Activated naive CD4-positive, alpha-beta T cell treated with anti-CD3 and anti-CD28 coated beads, Interleukin-2, amount 10 ng/mL, durations not matched to agents 7 days and 5 days (primary cell): ENCODE data around the gene SCGB1D4.

Experiments used
- CTCF ChIA-PET: fragments of 350-600 bp; sonication (Branson Sonifier 250); formaldehyde crosslinking; loops from one replicate; lab custom pipeline; 2021; ENCODE audit warnings: antibody characterized with exemption; lab: Charles Lee
- DNase-seq: peaks from one replicate; pipeline ENCODE4 v3.0.0-alpha.2; 2020
- H3K27ac Mint-ChIP-seq: one replicate; pipeline ENCODE4 v1.8.0; 2021; ENCODE audit warnings: mild to moderate bottlenecking, moderate library complexity, mixed read lengths
- H3K27me3 Mint-ChIP-seq: one replicate; pipeline ENCODE4 v1.8.0; 2021; ENCODE audit warnings: mild to moderate bottlenecking, mixed read lengths
- H3K36me3 Mint-ChIP-seq: one replicate; pipeline ENCODE4 v1.8.0; 2021; ENCODE audit warnings: mixed read lengths
- H3K4me1 Mint-ChIP-seq: one replicate; pipeline ENCODE4 v1.8.0; 2021; ENCODE audit warnings: mixed read lengths
- H3K4me3 Mint-ChIP-seq: one replicate; pipeline ENCODE4 v1.8.0; 2021; ENCODE audit warnings: mild to moderate bottlenecking, moderate library complexity, mixed read lengths
- H3K9me3 Mint-ChIP-seq: one replicate; pipeline ENCODE4 v1.8.0; 2021; ENCODE audit warnings: mixed read lengths

The SCGB1D4 gene

DNA sequence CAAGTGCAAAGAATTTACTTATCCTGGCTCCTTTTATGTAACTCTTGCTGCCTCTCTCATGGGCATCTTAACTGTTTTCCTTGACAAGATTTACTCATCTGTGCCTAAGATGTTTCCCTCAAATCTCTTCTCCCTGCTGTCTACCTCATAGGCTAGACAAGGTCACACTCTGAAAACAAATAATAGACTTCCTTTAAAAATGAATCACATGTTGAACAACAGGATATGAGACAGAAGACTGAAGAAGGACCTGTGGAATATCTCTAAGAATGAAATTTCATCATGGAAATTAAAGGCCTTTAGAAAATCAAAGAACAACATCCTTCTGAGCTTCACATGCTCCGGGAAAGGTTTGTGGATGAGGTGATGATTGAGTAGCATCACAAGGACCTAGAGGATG, 34.9 kb downstream of the SCGB1D4 start:
- no peaks in the 10 kb centered on the region for H3K9me3 Mint-ChIP-seq
- no peaks in the 10 kb centered on the region for H3K36me3 Mint-ChIP-seq
- H3K4me3 Mint-ChIP-seq = no peak overlapping the region
- CTCF ChIA-PET = interaction anchor here (1.3 kb wide), 1 partner anchor 47 kb away, joined by 4 read pairs; no protein-coding TSS in a partner anchor
- peaks cover 24% of the 10 kb centered on the region for H3K27me3 Mint-ChIP-seq
- no peak overlapping the region for H3K27ac Mint-ChIP-seq
- H3K4me1 Mint-ChIP-seq = no peaks in the 10 kb centered on the region
- no peak for DNase-seq

DNA sequence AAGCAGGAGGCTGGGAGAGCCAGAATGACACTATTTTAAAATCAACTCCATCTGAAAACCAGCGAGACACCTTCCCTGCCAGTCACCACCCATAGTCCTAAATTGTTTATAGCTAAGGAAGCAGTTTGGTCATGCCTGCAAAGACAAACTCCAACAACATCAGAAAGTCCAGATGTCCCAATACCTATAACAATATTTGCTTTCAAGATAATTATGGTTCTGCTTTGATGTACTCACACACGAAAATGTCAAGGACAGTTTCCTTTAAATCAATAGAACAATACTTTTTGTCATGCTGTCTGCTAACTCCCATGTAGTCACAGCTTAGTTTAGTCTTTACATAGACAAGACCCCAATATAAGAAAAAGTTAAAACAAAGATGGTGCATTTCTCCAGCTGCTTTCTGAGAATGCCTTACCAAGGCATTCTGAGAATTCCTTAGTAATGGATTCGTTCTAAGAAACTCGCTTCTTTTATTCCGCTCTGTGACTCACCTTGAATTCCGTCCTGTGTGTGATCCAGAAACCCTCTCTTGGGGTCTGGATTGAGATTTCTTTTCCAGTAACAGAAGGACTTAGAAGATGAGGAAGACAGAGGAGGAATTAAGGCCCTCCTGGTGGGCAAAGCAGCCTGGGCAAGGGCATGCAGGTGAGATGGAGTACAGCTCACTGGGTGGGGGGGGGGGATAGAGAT, 38.5 kb downstream of the SCGB1D4 start:
- Mint-ChIP-seq H3K27me3 (peaks cover 25% of the 10 kb centered on the region), H3K27ac (no peak overlapping the region), H3K36me3 (no peaks in the 10 kb centered on the region), H3K4me1 (no peaks in the 10 kb centered on the region), H3K4me3 (no peak overlapping the region), H3K9me3 (no peaks in the 10 kb centered on the region)
- no peak for DNase-seq
- CTCF ChIA-PET = interaction anchor here (1.0 kb wide), 1 partner anchor 18 kb away, joined by 3 read pairs; the partner anchor contains the start of gene SCGB1D2

DNA sequence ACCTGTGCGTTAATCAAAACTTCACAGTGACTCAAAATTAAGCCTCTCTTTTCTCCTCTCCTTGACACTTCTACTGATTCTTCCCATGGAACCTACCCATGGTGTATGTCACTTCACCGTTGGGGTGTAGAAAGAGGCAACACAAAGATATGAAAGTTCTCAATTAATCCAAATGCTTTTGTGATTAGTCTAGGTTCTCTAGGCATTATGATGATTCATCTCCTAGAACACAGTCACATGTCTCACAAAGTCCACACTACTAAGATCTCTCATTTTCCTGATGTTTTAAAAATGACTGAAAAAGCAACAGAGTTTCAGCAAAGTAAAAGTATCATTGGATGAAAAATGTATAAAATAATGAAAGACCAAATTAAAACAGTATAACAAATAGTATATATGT, 42.6 kb downstream of the SCGB1D4 start:
- CTCF ChIA-PET = no interaction called here

DNA sequence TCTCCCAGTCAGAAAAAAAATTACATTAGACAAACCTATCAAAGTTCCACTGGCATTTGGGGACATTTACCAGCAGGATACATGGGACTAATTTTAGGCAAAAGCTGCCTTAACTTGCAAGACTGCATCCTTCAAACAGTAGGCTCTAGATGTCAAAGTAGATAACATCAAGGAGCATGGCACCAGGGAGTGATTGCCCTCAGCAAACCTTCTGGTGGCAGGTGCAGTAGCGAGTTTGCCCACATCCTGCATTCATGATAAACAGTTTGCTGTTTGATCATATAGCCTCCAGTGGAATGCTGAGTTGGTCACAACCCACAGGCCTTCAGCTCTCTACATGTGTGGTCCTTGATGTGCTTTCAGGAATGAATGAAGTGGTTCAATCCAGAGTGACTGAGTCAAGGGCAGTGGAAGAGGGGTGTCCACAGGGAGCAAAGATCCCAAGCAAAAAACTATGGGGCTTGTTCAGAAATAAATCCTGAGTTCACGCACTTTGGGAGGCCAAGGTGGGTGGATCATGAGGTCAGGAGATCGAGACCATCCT, 44.8 kb downstream of the SCGB1D4 start:
- Mint-ChIP-seq H3K27me3 (peaks cover 8% of the 10 kb centered on the region), H3K9me3 (peaks cover 33% of the 10 kb centered on the region), H3K36me3 (peaks cover 4% of the 10 kb centered on the region), H3K4me3 (no peak overlapping the region), H3K4me1 (no peaks in the 10 kb centered on the region), H3K27ac (no peak overlapping the region)
- DNase-seq = no peak
- CTCF ChIA-PET = no interaction called here

More for the DNA sequence above, 42.6 kb downstream of the SCGB1D4 start:
- Mint-ChIP-seq H3K4me3 (no peak overlapping the region), H3K9me3 (peaks cover 19% of the 10 kb centered on the region), H3K27ac (no peak overlapping the region), H3K4me1 (no peaks in the 10 kb centered on the region), H3K36me3 (peaks cover 4% of the 10 kb centered on the region), H3K27me3 (peaks cover 21% of the 10 kb centered on the region)
- no peak for DNase-seq

DNA sequence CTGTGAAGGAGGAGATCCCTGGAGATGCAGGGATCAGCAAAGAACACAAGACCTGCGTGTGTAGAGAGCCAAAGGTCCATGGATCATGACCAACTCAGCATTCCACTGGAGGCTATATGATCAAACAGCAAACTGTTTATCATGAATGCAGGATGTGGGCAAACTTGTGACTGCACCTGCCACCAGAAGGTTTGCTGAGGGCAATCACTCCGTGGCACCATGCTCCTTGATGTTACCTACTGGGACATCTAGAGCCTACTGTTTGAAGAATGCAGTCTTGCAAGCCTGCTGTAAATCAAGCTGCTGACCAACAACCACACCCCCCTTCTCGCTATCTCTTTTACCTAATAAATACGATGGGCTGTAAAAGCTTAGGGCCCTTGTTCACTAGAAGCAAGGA, 47.2 kb downstream of the SCGB1D4 start:
- Mint-ChIP-seq H3K9me3 (peaks cover 33% of the 10 kb centered on the region), H3K36me3 (peaks cover 4% of the 10 kb centered on the region), H3K27ac (no peak overlapping the region), H3K4me3 (no peak overlapping the region), H3K4me1 (no peaks in the 10 kb centered on the region), H3K27me3 (peaks cover 6% of the 10 kb centered on the region)
- CTCF ChIA-PET = no interaction called here
- no peak for DNase-seq
